ENCODE measurements around the gene RASAL2.
A peak's percentile ranks its signal among the peaks of the same experiment; 100 is the strongest.

GRCh38 chr1:178501705-178502329, 407.9 kb downstream of the RASAL2 start:
- TF ChIP-seq FOXP2 (optimal IDR thresholded peaks at IDR 0.05; ENCODE audit: control extremely low read depth, extremely low read length, insufficient read depth) (peak; percentile 31), POLR2AphosphoS5 (IDR thresholded peaks at IDR 0.05; ENCODE audit: borderline replicate concordance, low read depth, low read length) (no peak), EZH2 (IDR thresholded peaks at IDR 0.05) (no peak)
